ENCODE measurements around the gene AHDC1. TPM values are rescaled to one million over a fixed set of nuclear protein-coding genes. Genes with fewer than 3 reads are reported as not detected.

The AHDC1 gene
- total and polyA plus RNA-seq, 9 of the 15 experiments (the other 6 are each of a cell fraction or from before 2014, with no cell fraction given) = 0.21 to 36.4 (median 4.7) TPM

GRCh38 chr1:27528818-27529703 lies 74.9 kb downstream of the AHDC1 start (continued):
- TF ChIP-seq REST (IDR thresholded peaks at IDR 0.05; ENCODE audit: borderline replicate concordance) (peak; percentile 55), REST (CRISPR knock-in tag; IDR thresholded peaks at IDR 0.05; ENCODE audit: low read depth) (no peak), RCOR1 (IDR thresholded peaks at IDR 0.05; ENCODE audit: borderline replicate concordance in 1 of 2, low read depth in 2 of 2, low read length in 2 of 2) (0 out of 4 replicates have a peak, but pooled peaks have one; percentile 3 to 40), THRB (CRISPR knock-in tag; conservative IDR thresholded peaks at IDR 0.05) (no peak), ZFX (CRISPR knock-in tag; IDR thresholded peaks at IDR 0.05) (peak; percentile 46), ETV1 (tag; conservative IDR thresholded peaks at IDR 0.05; ENCODE audit: low read depth) (peak; percentile 76), HDAC1 (IDR thresholded peaks at IDR 0.05) (peak in 1 of 2 experiments; percentile 87; a peak in 2 of 4 replicates), SMARCA4 (IDR thresholded peaks at IDR 0.05) (0 out of 2 replicates have a peak, but pooled peaks have one; percentile 23), ZEB2 (IDR thresholded peaks at IDR 0.05) (peak; percentile 37; the same call in 1 of the 2 replicates), GATAD2A (IDR thresholded peaks at IDR 0.05) (peak; percentile 63; the same call in 1 of the 2 replicates), ZSCAN29 (IDR thresholded peaks at IDR 0.05) (0 out of 2 replicates have a peak, but pooled peaks have one; percentile 26), OTX1 (CRISPR knock-in tag; IDR thresholded peaks at IDR 0.05) (peak; percentile 6; the same call in 1 of the 2 replicates), HSF4 (CRISPR knock-in tag; IDR thresholded peaks at IDR 0.05; ENCODE audit: borderline replicate concordance) (no peak), USF1 (CRISPR knock-in tag; IDR thresholded peaks at IDR 0.05) (peak; percentile 95), ZNF395 (CRISPR knock-in tag; IDR thresholded peaks at IDR 0.05) (peak; percentile 78), CBFA2T3 (IDR thresholded peaks at IDR 0.05) (peak; percentile 76), TCF3 (CRISPR knock-in tag; IDR thresholded peaks at IDR 0.05) (peak; percentile 51; the same call in 1 of the 2 replicates)

All from K562 (cell line).